Suprapubic skin (tissue), 4 donors: ENCODE data around the gene COL18A1.

ENCODE experiments used
- EP300 ChIP-seq: sonication (generic); formaldehyde crosslinking; IDR thresholded peaks from one replicate; pipeline ENCODE4 v1.6.1; 2017; ENCODE audit warnings: antibody characterized with exemption
- POLR2A ChIP-seq, 2 donors: fragments of 450-650 bp; IDR thresholded peaks; one replicate each; pipeline ENCODE4 v1.6.1; 2017; ENCODE audit warnings: antibody characterized with exemption in 2 of 2, mild to moderate bottlenecking in 2 of 2, moderate library complexity in 2 of 2
- POLR2AphosphoS5 ChIP-seq, 3 donors: sonication (generic); formaldehyde crosslinking; IDR thresholded peaks; one replicate each; pipeline ENCODE4 v1.6.1; 2017; ENCODE audit warnings: antibody characterized with exemption in 3 of 3
- TF ChIP-seq, protein P1 (sequence below), 2 donors: fragments of 200-600 bp in 1 of 2; fragments of 450-650 bp in 1 of 2; sonication (generic) in 1 of 2; IDR thresholded peaks; one replicate each; pipeline ENCODE4 v1.5.1; 2016 to 2019; ENCODE audit warnings: antibody characterized with exemption in 2 of 2, mild to moderate bottlenecking in 1 of 2, moderate library complexity in 1 of 2

DNA sequence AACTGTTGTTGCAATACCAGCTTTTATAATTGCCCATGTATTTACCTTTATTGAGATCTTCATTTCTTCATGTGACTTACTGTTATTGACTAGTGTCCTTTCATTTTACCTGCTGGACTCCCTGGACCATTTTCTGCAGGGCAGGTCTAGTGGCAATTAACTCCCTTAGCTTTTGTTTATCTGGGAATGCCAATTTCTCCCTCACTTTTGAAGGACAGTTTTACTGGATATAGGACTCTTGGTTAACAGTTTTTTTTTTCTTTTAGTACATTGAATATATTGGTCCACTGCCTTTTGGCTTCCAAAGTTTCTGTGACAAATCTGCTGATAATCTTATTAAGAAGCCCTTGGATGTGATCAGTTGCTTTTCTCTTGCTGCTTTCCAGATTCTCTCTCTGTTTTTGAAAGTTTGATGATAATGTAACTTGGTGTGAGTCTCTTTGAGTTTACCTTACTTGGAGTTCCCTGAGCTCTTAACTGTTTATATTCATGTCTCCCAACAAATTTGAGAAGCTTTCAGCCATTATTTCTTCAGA, 56.9 kb downstream of the COL18A1 start:
- TF ChIP-seq, protein P1, sequence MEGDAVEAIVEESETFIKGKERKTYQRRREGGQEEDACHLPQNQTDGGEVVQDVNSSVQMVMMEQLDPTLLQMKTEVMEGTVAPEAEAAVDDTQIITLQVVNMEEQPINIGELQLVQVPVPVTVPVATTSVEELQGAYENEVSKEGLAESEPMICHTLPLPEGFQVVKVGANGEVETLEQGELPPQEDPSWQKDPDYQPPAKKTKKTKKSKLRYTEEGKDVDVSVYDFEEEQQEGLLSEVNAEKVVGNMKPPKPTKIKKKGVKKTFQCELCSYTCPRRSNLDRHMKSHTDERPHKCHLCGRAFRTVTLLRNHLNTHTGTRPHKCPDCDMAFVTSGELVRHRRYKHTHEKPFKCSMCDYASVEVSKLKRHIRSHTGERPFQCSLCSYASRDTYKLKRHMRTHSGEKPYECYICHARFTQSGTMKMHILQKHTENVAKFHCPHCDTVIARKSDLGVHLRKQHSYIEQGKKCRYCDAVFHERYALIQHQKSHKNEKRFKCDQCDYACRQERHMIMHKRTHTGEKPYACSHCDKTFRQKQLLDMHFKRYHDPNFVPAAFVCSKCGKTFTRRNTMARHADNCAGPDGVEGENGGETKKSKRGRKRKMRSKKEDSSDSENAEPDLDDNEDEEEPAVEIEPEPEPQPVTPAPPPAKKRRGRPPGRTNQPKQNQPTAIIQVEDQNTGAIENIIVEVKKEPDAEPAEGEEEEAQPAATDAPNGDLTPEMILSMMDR (IDR thresholded peaks at IDR 0.05) = no peak
- TF ChIP-seq POLR2A (IDR thresholded peaks at IDR 0.05) = no peak
- TF ChIP-seq EP300 = no peak
- TF ChIP-seq POLR2AphosphoS5 (IDR thresholded peaks at IDR 0.05) = no peak
